NCI-H226 (cell line): ENCODE measurements around the gene OLFM2.
A peak's percentile ranks its signal among the peaks of the same experiment; 100 is the strongest.

Source experiments
- DNase-seq: peaks from one replicate; pipeline ENCODE4 v3.0.0-alpha.2; 2015

OLFM2 gene

DNA sequence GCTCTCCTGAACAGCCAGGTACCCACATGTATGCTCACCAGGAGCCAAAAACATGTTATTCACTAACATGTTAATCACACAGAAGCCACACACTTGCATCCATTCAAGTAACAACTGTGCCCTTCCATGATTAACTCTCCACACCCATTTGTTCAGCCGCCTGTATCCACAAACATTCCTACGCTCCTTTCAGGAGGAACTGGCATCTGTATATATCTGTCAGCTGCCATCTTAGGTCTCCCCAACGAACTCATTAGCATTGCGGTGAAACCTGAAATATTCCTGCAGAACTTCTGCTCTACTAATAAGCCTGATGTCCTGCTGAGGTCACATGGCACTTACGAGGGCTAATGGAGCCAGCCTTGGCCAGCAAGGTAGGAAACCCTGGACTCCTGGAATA, 33.0 kb downstream of the OLFM2 start:
- DNase-seq: no peak

- no peak for DNase-seq
These were observed 34.7 kb downstream of the OLFM2 start for GRCh38 chr19:9901642-9902041.

DNA sequence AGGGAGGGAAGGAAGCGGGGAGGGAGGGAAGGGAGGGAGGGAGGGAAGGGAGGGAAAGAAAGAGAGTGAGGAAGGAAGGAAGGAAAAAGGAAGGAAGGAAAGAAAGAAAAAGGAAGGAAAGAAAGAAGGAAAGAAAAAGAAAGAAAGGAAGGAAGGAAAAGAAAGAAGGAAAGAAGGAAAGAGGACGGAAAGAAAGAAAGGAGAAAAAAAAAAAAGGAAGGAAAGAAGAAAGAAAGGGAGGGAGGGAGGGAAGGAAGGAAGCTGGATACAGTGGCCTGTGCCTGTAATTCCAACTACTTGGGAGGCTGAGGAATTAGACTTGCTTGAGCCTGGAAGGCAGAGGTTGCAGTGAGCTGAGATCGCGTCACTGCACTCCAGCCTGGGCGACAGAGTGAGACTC, 35.3 kb downstream of the OLFM2 start:
- no peak for DNase-seq

DNA sequence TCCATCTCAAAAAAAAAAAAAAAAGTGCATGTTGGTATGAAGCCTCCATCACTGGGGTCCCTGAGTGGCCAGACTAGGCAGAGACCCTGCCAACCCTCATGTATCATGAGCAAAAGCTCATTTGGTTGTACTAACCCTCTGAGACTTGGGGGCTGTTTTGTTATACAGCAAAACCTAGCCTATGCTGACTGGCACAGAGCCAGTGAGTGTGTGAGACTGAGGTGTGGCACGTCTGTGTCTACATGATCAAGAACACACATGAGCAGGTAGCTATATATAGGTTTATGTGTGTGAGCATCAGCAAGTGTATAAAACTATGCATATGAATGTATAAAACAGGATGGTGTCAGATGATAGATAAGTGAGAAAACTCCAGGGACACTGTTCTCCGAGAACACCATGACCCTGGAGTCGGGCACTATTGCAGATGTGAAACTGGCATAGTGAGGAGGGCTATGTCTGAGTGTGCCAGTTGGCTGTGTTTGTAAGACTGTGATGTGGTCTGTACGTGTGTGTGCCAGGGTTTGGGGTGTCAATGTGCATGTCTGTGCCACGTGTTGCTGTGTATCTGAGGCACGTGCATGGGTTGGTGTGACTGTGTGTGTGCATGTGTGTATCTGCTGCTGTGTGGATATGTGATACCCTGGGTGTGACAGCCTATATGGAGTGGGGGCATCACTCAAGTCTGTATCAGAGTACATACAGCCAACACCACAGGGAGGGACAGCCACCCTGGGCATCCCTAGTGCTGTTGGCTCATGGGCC, 44.5 kb downstream of the OLFM2 start:
- DNase-seq: no peak

DNA sequence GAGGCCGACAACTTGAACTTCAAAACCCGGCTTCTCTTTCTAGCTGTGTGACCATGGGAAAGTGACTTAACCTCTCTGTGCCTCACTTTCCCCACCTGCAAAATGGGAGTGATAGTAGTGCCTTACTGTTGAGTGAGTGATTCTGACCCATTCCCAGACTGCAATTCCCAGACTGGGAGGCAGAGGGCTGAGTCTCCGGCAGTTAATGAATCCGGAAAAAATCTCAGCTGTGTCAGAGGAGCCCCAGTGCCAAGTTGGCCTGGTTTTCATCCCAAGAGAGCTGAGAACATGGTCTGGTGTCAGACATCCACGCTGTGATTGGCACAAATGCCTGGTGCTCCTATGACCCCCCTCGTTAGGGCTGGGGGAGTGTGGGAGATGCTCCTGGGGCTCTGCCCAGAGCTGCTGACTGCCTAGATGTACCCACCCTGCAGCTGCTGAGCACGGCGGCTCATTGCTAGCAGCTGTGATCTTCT, 51.2 kb downstream of the OLFM2 start:
- no peak for DNase-seq

DNA sequence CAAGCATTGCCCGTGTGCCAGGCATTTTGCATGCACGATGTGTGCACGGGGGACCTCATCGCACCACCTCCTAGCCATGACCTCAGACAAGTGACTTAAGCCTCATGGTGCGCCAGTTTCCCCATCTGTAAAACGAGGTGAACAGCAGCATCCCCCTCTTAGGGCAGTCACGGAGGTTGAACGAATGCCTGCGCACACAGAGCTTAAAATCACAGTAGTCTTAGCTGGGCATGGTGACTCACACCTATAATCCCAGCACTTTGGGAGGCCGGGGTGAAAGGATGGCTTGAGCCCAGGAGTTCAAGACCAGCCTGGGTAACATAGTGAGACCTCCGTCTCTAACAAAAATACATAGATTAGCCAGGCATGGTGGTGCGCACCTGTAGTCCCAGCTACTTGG, 52.6 kb downstream of the OLFM2 start:
- DNase-seq: no peak

- DNase-seq: peak; percentile 64
These were observed 53.0 kb downstream of the OLFM2 start for GRCh38 chr19:9883231-9883758.

DNA sequence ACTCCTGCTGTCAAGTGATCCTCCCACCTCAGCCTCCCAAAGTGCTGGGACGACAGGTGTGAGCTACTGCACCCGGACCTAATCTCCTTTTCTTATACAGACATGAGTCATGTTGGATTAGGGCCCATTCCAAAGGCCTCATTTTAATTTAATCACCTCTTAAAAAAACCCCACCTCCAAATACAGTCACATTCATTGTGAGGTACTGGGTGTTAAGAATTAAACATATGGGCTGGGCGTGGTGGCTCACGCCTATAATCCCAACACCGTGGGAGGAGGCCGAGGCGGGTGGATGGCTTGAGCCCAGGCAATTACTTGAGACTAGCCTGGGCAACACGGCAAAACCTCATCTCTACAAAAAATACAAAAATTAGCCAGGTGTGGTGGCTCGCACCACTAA, 54.6 kb downstream of the OLFM2 start:
- peak; percentile 21 for DNase-seq

- peak; percentile 83 for DNase-seq
These were observed 57.7 kb downstream of the OLFM2 start for GRCh38 chr19:9878511-9879196.

GRCh38 chr19:9877780-9878510, 58.4 kb downstream of the OLFM2 start:
- DNase-seq: peak; percentile 25

- DNase-seq: no peak
These were observed 60.5 kb downstream of the OLFM2 start for GRCh38 chr19:9875796-9876195.

DNA sequence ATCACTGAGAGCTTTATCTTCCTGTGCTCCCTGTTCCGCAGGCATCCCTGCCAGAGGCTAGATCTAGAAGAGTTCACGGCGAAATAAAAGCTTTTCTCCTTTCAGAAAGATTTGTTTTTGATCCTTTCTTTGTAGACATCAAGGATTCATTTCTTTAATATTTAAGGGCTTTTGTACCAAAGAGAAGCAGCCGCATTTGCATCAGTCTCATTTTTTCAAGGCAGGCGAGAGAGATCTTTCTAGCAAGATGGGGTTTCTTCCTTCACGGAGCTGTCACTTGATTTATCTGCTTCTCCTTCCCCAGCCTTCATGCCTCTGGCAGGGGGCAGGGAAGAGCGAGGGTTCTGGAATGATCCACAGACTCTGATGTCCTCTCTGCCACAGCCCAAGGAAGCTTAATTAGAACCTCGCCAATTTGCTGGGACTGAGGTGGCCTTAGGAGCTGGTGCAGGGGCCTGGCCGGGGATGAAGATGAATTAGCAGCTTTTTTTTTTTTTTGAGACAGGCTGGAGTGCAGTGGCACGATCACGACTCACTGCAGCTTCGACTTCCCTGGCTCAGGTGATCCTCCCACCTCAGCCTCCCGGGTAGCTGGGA, 61.2 kb downstream of the OLFM2 start:
- no peak for DNase-seq

DNA sequence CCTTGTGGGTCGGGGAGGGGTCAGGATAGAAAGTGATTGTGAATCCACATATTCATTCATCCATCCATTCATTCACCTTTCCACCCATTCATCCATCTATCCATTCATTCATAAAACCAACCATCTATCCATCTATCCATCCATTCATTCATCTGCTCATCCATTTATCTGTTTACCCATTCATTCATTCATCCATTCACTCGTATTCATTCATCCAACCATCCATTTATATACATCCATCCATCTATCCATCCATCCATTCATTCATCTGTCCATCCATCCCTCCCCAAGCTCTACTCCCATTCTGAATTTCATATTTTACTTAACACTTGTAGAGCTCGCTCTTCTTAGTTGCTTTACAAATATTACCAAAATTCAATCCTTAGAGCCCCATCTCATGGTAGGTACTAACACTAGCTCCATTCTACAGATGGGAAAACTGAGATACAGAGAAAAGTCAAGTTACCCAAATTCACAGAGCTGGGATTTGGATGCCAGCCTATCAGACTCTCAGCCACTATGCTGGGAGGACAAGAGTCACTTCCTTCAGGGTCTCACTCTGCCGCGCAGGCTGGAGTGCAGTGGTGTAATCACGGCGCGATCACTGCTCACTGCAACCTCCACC, 63.6 kb downstream of the OLFM2 start:
- DNase-seq: no peak

DNA sequence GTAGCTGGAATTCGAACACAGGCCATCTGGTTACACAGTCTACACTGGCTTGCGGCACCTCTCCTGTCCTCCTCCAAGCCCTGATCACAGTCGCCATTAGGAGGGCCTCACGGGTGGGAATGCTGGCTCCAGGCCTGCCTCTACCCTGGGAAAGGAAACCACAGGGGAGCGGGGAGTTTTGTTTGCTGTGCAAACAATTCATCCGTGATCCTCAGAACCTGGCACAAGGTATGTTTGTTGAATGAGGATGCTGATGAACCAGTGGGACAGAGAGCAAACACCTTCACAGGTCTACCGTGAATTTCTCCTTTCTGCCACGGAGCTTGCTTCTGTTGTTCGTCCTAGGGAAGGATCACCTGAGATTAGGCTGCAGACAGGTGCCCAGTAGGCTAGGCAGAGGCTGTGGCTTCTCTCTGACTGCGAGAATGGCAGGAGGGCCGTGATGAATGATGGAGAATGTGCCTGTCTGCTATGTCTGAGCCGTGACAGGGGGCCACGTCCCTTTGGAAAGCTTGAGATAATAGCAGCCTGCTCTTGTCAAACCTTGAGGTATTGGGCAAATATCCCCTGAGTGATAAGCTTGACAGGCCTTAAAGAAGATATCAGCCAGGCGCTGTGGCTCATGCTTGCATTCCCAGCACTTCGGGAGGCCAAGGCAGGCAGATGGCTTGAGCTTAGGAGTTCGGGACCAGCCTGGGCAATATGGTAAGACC, 64.5 kb downstream of the OLFM2 start:
- DNase-seq: no peak

DNA sequence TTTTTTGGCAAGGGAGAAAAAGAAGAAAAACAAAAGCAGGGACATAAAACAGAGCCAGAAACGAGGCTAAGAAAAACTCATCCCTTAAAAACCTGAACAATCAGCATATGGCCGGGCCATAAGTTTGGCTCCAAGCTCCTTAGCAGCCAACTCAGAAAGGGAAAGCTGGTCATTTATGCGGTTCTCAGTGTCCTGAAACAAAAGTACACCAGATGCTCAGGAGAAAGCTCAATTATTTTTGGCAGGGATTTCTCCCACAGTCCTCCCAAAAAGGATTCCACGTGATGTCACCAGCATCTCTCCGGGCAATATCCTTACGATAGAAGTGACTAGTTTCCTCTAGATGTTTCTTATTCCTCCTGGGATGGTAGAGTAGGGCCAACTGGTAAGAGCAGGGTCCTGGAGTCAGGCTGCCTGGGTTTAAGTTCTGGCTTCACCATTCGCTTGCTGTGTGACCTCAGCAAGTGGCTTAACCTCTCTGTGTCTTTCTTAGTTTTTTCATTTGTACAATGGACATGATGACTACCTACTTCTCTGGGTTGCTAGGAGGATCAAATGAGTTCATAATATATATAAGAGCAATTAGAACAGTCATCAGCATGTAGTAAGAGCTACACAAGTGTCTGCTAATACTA, 67.2 kb downstream of the OLFM2 start:
- DNase-seq: no peak

DNA sequence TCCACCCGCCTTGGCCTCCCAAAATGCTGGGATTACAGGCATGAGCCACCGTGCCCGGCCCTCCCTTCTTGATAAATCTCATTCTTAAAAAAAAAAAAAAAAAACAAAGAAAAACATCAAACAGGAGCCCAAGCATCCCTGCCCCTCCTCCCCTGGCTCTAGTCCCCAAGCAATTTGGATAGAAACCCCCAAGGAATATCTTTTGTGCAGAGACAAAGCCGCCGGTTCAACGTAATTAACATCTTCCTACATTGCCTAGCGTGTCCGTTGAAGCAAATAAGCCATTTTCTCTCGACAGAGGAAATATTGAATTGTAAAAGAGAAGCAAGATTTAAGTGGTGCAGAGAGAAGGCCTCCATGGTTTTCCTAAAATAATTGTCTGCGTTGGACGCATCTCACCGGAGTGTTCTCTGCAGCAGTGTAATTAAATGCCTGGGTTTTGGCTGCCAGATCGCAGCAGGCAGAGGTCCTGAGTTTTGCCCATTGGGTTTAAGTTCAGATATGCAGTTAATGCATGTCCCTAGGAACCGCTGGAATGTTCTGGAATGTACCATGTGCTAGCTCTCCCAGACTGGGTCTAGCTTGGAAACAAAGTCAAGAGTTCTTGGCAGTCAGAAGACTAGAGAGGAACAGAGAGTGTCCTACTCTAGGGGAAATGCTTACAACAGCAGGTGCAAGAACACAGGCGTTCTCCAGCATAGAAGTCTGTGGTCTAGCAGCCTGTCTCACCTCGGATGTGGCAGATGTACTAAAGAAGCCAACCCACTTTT, 70.4 kb downstream of the OLFM2 start:
- DNase-seq: no peak

DNA sequence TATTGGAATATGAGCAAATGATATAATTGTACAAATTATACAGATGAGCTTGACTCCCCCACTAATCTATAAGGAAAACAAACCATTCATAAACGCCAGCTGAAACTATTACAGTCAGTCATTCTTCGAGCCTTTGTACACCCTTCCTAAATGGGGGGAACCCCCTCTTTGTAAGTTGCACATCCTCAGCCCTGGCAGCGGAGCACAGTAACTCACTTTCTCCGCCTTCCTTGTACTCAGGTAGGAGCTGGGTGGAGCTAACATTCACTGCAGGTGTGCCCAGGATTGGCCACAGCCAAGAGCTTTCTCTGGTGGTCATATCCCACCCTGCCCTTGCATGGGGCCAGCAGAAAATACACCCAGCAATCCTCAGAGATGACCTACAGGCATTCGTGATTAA, 72.6 kb downstream of the OLFM2 start:
- DNase-seq: no peak

DNA sequence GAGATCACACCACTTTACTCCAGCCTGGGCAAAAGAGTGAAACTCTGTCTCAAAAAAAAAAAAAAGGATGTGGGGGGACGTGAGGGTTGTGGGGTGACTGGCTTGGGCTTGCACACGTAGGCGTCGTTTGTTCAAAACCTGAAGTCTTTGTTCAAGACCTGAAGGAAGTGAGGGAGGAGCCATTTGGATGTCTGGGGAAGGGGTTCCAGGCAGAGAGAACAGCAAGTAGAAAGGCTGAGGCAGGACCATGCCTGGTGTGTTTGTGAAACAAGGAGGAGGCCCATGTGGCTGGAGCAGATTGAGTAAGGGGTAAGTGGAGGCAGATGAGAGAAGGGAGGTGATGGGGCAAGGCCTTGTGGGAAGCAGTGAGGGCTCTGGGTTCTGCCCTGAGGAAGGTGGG, 73.4 kb downstream of the OLFM2 start:
- DNase-seq: no peak

DNA sequence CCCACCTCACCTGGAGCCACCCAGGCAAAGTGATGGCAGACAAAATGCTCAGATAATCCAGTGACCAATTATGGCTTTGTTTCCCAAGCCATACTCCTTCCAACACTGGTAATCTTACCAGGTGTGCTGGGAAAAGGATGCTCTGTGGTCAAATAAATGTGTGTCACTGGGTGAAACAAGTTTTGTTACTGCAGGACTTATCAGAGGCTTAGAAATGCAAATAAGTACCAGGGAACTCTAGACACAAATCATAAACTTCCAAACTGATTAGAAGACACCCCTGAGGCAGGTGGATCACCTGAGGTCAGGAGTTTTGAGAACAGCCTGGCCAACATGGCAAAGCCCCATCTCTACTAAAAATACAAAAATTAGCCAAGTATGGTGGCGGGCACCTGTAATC, 74.8 kb downstream of the OLFM2 start:
- no peak for DNase-seq

DNA sequence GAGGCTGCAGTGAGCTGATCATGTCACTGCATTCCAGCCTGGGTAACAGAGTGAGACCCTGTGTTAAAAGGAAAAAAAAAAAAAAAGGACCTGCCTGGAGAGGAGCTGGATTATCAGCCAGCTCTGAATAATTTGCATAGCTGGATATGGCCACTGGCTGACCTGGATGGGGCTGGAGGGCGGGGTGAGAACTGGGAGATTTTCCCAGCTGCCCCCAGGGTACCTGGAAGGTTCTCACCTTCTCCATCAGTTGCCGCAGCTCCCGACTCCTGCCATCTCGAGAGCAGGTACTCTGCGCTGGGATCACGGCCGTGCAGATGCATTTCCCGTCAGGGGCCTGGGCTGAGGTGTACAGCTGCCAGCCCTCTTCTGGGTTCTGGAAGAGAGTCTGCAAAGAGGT, 75.9 kb downstream of the OLFM2 start:
- no peak for DNase-seq

DNA sequence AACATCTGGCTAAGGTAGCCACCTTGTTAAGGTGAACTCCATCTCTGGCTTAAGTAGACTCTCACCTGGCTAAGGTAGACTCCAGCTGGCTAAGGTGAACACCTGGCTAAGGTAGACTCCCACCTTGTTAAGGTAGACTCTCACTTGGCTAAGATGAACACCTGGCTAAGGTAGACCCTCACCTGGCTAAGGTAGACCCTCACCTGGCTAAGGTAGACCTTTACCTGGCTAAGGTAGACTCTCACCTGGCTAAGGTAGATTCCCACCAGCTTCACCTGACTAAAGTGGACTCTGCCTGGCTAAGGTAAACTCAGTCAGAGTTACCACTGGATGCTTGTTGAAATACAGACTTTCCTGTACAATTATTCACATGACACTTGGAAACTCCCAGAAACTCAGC, 77.5 kb downstream of the OLFM2 start:
- no peak for DNase-seq
